Right lobe of liver (tissue), 4 donors: Measurements from ENCODE around the gene SOCS7.

Experiments used
- POLR2A ChIP-seq: fragments of 450-650 bp; IDR thresholded peaks from one replicate; pipeline ENCODE4 v1.6.1; 2017; ENCODE audit warnings: antibody characterized with exemption, mild to moderate bottlenecking
- TF ChIP-seq, protein P1 (sequence below), 4 donors: fragments of 200-600 bp in 3 of 4; fragments of 450-650 bp in 1 of 4; IDR thresholded peaks; one replicate each; pipeline versions ENCODE4 v1.5.1 to v1.8.0; 2016 to 2022; ENCODE audit warnings: antibody characterized with exemption in 4 of 4, mild to moderate bottlenecking in 2 of 4
- donor health status: DM: no; HTN: no; CAD: no.
- donor health status: DM: no; HTN: no; CAD: no.
- donor health status: DM: no; HTN: yes; CAD: no.

DNA sequence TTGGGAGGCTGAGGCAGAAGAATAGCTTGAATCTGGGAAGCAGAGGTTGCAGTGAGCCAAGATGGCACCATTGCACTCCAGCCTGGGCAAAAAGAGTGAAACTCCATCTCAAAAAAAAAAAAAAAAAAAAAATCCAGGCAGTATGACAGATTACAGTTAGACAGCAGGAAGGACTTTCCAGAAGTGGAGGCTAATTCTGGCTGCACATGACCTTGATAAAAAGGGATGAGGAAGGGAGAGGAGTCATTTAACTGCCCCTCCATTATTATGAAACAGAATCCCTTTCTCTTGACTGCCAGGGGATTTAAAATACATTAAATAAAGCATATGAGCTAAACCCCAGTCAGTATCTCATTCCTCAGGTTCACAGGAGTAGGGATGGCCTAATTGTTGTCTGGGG, 74.8 kb downstream of the SOCS7 start:
- TF ChIP-seq POLR2A = no peak
- TF ChIP-seq, protein P1, sequence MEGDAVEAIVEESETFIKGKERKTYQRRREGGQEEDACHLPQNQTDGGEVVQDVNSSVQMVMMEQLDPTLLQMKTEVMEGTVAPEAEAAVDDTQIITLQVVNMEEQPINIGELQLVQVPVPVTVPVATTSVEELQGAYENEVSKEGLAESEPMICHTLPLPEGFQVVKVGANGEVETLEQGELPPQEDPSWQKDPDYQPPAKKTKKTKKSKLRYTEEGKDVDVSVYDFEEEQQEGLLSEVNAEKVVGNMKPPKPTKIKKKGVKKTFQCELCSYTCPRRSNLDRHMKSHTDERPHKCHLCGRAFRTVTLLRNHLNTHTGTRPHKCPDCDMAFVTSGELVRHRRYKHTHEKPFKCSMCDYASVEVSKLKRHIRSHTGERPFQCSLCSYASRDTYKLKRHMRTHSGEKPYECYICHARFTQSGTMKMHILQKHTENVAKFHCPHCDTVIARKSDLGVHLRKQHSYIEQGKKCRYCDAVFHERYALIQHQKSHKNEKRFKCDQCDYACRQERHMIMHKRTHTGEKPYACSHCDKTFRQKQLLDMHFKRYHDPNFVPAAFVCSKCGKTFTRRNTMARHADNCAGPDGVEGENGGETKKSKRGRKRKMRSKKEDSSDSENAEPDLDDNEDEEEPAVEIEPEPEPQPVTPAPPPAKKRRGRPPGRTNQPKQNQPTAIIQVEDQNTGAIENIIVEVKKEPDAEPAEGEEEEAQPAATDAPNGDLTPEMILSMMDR (IDR thresholded peaks at IDR 0.05) = no peak
